SK-N-SH (cell line): Measurements from ENCODE around the gene CCNG2. TPM values are rescaled to one million over a fixed set of nuclear protein-coding genes. Genes with fewer than 3 reads are reported as not detected.

Source experiments
- CTCF ChIA-PET: fragments of 300-600, 350-600 bp; formaldehyde crosslinking; extraction: SDS; loops from one replicate; lab custom pipeline; 2021; lab: Yijun Ruan, JAX
- POLR2A ChIA-PET: fragments of 350-600 bp; sonication (Branson Sonifier 250); formaldehyde crosslinking; extraction: SDS; loops from one replicate; lab custom pipeline; 2020; ENCODE audit warnings: antibody characterized with exemption, inconsistent platforms; lab: Yijun Ruan, JAX
- DNase-seq: peaks from one replicate; pipeline ENCODE4 v3.0.0; 2012
- H2AFZ ChIP-seq: fragments of 200-600 bp; sonication (generic); 2 replicates; pipeline ENCODE4 v1.8.1; 2016; ENCODE audit warnings: antibody characterized with exemption, mild to moderate bottlenecking, low read depth
- H3F3A ChIP-seq: fragments of 200-600 bp; sonication (generic); replicated peaks from 2 replicates; pipeline ENCODE3; 2016; ENCODE audit warnings: antibody characterized with exemption, mild to moderate bottlenecking; ENCODE audit not compliant: insufficient read depth
- H3K27ac ChIP-seq, 2 experiments: fragments of 200-500 bp in 1 of 2; fragments of 200-600 bp in 1 of 2; sonication (Bioruptor generic) in 1 of 2; sonication (generic), shearing (Covaris generic) in 1 of 2; 2 replicates each; pipeline versions ENCODE4 v1.5.1 to v1.6.1; 2014 to 2016; ENCODE audit warnings: low read depth in 2 of 2, inconsistent platforms in 1 of 2, low read length in 1 of 2, mild to moderate bottlenecking in 1 of 2, mixed read lengths in 1 of 2
- H3K27me3 ChIP-seq: fragments of 200-600 bp; sonication (generic), shearing (Covaris generic); 2 replicates; pipeline ENCODE4 v1.6.1; 2016; ENCODE audit warnings: mixed run types; ENCODE audit not compliant: insufficient read depth
- H3K36me3 ChIP-seq, 2 experiments: fragments of 200-500 bp in 1 of 2; fragments of 200-600 bp in 1 of 2; sonication (Bioruptor generic) in 1 of 2; sonication (generic) in 1 of 2; replicated peaks in 1 of 2; 2 replicates each; pipeline versions ENCODE3 to v1.5.1; 2014 to 2016; ENCODE audit warnings: low read length in 1 of 2, mild to moderate bottlenecking in 1 of 2; ENCODE audit not compliant: insufficient read depth in 2 of 2, control insufficient read depth in 1 of 2
- H3K4me1 ChIP-seq, 2 experiments: fragments of 200-500 bp in 1 of 2; fragments of 200-600 bp in 1 of 2; sonication (Bioruptor generic) in 1 of 2; sonication (generic), shearing (Covaris generic) in 1 of 2; 2 replicates each; pipeline versions ENCODE4 v1.5.1 to v1.6.1; 2014 to 2016; ENCODE audit warnings: low read depth in 1 of 2, low read length in 1 of 2, mixed run types in 1 of 2; ENCODE audit not compliant: insufficient read depth in 2 of 2, control insufficient read depth in 1 of 2
- H3K4me2 ChIP-seq: fragments of 200-600 bp; sonication (generic), shearing (Covaris generic); 2 replicates; pipeline ENCODE4 v1.6.1; 2017; ENCODE audit warnings: mixed run types
- H3K4me3 ChIP-seq, 2 experiments: fragments of 200-500 bp in 1 of 2; fragments of 200-600 bp in 1 of 2; sonication (Bioruptor generic) in 1 of 2; sonication (generic), shearing (Covaris generic) in 1 of 2; 2 replicates each; pipeline versions ENCODE4 v1.5.1 to v1.8.1; 2014 to 2016; ENCODE audit warnings: low read depth in 2 of 2, inconsistent platforms in 1 of 2, low read length in 1 of 2, mild to moderate bottlenecking in 1 of 2, mixed read lengths in 1 of 2, moderate library complexity in 1 of 2
- H3K79me2 ChIP-seq: fragments of 200-600 bp; sonication (generic); 2 replicates; pipeline ENCODE4 v1.8.1; 2017; ENCODE audit warnings: mild to moderate bottlenecking; ENCODE audit not compliant: insufficient read depth
- H3K9ac ChIP-seq: fragments of 200-600 bp; sonication (generic); 2 replicates; pipeline ENCODE4 v1.6.1; 2017; ENCODE audit warnings: mixed run types
- H3K9me2 ChIP-seq: fragments of 200-600 bp; sonication (generic); 2 replicates; pipeline ENCODE4 v1.6.1; 2017; ENCODE audit warnings: mixed run types
- H3K9me3 ChIP-seq: fragments of 200-600 bp; sonication (generic); 2 replicates; pipeline ENCODE4 v1.6.1; 2017; ENCODE audit warnings: mixed run types, mild to moderate bottlenecking, moderate library complexity
- H4K20me1 ChIP-seq: fragments of 200-600 bp; sonication (generic); 2 replicates; pipeline ENCODE4 v1.6.1; 2017; ENCODE audit warnings: mild to moderate bottlenecking, mixed run types; ENCODE audit not compliant: insufficient read depth
- CHD2 ChIP-seq: fragments of 150-350 bp; IDR thresholded peaks from 2 replicates; pipeline ENCODE4 v1.6.1; 2018; ENCODE audit warnings: low read length; ENCODE audit not compliant: partially characterized antibody
- ELF1 ChIP-seq: IDR thresholded peaks from 2 replicates; pipeline ENCODE4 v1.4.0; 2012
- EZH2phosphoT487 ChIP-seq: fragments of 200-600 bp; sonication (generic); IDR thresholded peaks from 2 replicates; pipeline ENCODE4 v1.6.1; 2017; ENCODE audit warnings: low read depth, mixed run types, mild to moderate bottlenecking, antibody characterized with exemption, moderate library complexity, borderline replicate concordance
- FOSL2 ChIP-seq: IDR thresholded peaks from 2 replicates; pipeline ENCODE4 v1.4.0; 2012; ENCODE audit warnings: low read depth, mild to moderate bottlenecking, moderate library complexity, borderline replicate concordance
- FOXJ3 ChIP-seq: sonication (generic); formaldehyde crosslinking; IDR thresholded peaks from 2 replicates; pipeline ENCODE4 v1.5.1; 2020; ENCODE audit warnings: mild to moderate bottlenecking, missing genetic modification reagents
- FOXM1 ChIP-seq: IDR thresholded peaks from 2 replicates; pipeline ENCODE4 v1.4.0; 2012; ENCODE audit warnings: low read depth, mild to moderate bottlenecking
- MEF2A ChIP-seq: IDR thresholded peaks from 2 replicates; pipeline ENCODE4 v1.4.0; 2012; ENCODE audit warnings: low read depth, borderline replicate concordance
- MXI1 ChIP-seq: IDR thresholded peaks from 2 replicates; pipeline ENCODE4 v1.6.1; 2012; ENCODE audit warnings: mild to moderate bottlenecking, low read depth, low read length, improper control_type of control experiment
- RAD21 ChIP-seq: IDR thresholded peaks from 2 replicates; pipeline ENCODE4 v1.6.1; 2012; ENCODE audit warnings: mild to moderate bottlenecking, low read length
- RCOR1 ChIP-seq: fragments of 150-350 bp; IDR thresholded peaks from 2 replicates; pipeline ENCODE4 v1.6.1; 2017; ENCODE audit warnings: antibody characterized with exemption, low read length
- SMC3 ChIP-seq: IDR thresholded peaks from 2 replicates; pipeline ENCODE4 v1.6.1; 2012; ENCODE audit warnings: low read depth, low read length, improper control_type of control experiment
- TEAD4 ChIP-seq: IDR thresholded peaks from 2 replicates; pipeline ENCODE4 v1.4.0; 2012; ENCODE audit warnings: mild to moderate bottlenecking, borderline replicate concordance; ENCODE audit not compliant: insufficient read depth
- WGBS: methylation state at CpG from one replicate; pipeline ENCODE4 v1.1.6; 2017; ENCODE audit warnings: low lambda C conversion rate; 5-methylcytosine and 5-hydroxymethylcytosine counted together
- polyA plus RNA-seq, 3 experiments: library from polyadenylated mRNA; depleted of rRNA; stranded (reverse); fragments of >200 nt; gene quantifications; 2 replicates each; pipeline ENCODE4 v1.2.3, GENCODE V29; 2012
- TF ChIP-seq, protein P1 (sequence below): fragments of 200-600 bp; sonication (generic); IDR thresholded peaks from 2 replicates; pipeline ENCODE4 v1.6.1; 2017; ENCODE audit warnings: antibody characterized with exemption, mild to moderate bottlenecking, moderate library complexity
- TF ChIP-seq, protein P2 (sequence below): fragments of 150-350 bp; IDR thresholded peaks from 2 replicates; pipeline ENCODE4 v1.6.1; 2016; ENCODE audit warnings: mild to moderate bottlenecking, low read depth, low read length
- TF ChIP-seq, protein P3 (sequence below): IDR thresholded peaks from 2 replicates; pipeline ENCODE4 v1.4.0; 2012; ENCODE audit warnings: low read depth, borderline replicate concordance
- TF ChIP-seq, protein P4 (sequence below): IDR thresholded peaks from 2 replicates; pipeline ENCODE4; 2012
- TF ChIP-seq, protein P5 (sequence below): fragments of 150-350 bp; IDR thresholded peaks from 2 replicates; pipeline ENCODE4 v1.6.1; 2017; ENCODE audit warnings: antibody characterized with exemption, low read length, low read depth, borderline replicate concordance

The CCNG2 gene
- polyA plus RNA-seq, 1 of the 3 experiments (the other 2 are of a cell fraction) = 8.9 TPM

- ChIA-PET POLR2A (no interaction called here), CTCF (interaction anchor here (1.9 to 3.1 kb wide), 2 partner anchors 28 to 80 kb away, joined by 7 to 10 read pairs; no protein-coding TSS in a partner anchor)
- no peaks in the 10 kb centered on the region for H3K4me1 ChIP-seq
These were observed 18.2 kb downstream of the CCNG2 start for GRCh38 chr4:77175201-77175611.

More at GRCh38 chr4:77175201-77175611, 18.2 kb downstream of the CCNG2 start:
- no peaks in the 10 kb centered on the region; the same call in 1 of the 2 replicates for H3K27me3 ChIP-seq
- H3F3A ChIP-seq = no peaks in the 10 kb centered on the region
- no peaks in the 10 kb centered on the region for H3K79me2 ChIP-seq
- no peak overlapping the region for H2AFZ ChIP-seq
- no peak overlapping the region for H3K4me3 ChIP-seq
- no peaks in the 10 kb centered on the region for H3K9me3 ChIP-seq
- WGBS = 34% methylated on average over 3 of the region's 3 CpGs
- peaks cover 1 to 3% of the 10 kb centered on the region in 2 experiments for H3K36me3 ChIP-seq
- H3K27ac ChIP-seq = no peak overlapping the region
- no peaks in the 10 kb centered on the region for H3K9me2 ChIP-seq
- TF ChIP-seq FOXM1 (no peak), CHD2 (no peak), FOXJ3 (CRISPR knock-in tag) (no peak), EZH2phosphoT487 (no peak), SMC3 (no peak), RAD21 (no peak), MEF2A (no peak), MXI1 (no peak), RCOR1 (no peak), ELF1 (no peak), FOSL2 (no peak), TEAD4 (no peak)
- TF ChIP-seq, protein P1, sequence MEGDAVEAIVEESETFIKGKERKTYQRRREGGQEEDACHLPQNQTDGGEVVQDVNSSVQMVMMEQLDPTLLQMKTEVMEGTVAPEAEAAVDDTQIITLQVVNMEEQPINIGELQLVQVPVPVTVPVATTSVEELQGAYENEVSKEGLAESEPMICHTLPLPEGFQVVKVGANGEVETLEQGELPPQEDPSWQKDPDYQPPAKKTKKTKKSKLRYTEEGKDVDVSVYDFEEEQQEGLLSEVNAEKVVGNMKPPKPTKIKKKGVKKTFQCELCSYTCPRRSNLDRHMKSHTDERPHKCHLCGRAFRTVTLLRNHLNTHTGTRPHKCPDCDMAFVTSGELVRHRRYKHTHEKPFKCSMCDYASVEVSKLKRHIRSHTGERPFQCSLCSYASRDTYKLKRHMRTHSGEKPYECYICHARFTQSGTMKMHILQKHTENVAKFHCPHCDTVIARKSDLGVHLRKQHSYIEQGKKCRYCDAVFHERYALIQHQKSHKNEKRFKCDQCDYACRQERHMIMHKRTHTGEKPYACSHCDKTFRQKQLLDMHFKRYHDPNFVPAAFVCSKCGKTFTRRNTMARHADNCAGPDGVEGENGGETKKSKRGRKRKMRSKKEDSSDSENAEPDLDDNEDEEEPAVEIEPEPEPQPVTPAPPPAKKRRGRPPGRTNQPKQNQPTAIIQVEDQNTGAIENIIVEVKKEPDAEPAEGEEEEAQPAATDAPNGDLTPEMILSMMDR = no peak
- TF ChIP-seq, protein P2, sequence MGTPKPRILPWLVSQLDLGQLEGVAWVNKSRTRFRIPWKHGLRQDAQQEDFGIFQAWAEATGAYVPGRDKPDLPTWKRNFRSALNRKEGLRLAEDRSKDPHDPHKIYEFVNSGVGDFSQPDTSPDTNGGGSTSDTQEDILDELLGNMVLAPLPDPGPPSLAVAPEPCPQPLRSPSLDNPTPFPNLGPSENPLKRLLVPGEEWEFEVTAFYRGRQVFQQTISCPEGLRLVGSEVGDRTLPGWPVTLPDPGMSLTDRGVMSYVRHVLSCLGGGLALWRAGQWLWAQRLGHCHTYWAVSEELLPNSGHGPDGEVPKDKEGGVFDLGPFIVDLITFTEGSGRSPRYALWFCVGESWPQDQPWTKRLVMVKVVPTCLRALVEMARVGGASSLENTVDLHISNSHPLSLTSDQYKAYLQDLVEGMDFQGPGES = no peak
- TF ChIP-seq, protein P3, sequence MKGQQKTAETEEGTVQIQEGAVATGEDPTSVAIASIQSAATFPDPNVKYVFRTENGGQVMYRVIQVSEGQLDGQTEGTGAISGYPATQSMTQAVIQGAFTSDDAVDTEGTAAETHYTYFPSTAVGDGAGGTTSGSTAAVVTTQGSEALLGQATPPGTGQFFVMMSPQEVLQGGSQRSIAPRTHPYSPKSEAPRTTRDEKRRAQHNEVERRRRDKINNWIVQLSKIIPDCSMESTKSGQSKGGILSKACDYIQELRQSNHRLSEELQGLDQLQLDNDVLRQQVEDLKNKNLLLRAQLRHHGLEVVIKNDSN = no peak
- TF ChIP-seq, protein P4, sequence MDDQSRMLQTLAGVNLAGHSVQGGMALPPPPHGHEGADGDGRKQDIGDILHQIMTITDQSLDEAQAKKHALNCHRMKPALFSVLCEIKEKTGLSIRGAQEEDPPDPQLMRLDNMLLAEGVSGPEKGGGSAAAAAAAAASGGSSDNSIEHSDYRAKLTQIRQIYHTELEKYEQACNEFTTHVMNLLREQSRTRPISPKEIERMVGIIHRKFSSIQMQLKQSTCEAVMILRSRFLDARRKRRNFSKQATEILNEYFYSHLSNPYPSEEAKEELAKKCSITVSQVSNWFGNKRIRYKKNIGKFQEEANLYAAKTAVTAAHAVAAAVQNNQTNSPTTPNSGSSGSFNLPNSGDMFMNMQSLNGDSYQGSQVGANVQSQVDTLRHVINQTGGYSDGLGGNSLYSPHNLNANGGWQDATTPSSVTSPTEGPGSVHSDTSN = no peak
- TF ChIP-seq, protein P5, sequence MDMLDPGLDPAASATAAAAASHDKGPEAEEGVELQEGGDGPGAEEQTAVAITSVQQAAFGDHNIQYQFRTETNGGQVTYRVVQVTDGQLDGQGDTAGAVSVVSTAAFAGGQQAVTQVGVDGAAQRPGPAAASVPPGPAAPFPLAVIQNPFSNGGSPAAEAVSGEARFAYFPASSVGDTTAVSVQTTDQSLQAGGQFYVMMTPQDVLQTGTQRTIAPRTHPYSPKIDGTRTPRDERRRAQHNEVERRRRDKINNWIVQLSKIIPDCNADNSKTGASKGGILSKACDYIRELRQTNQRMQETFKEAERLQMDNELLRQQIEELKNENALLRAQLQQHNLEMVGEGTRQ = no peak
- no peaks in the 10 kb centered on the region for H4K20me1 ChIP-seq
- DNase-seq = no peak
- H3K4me2 ChIP-seq = no peak overlapping the region
- no peak overlapping the region for H3K9ac ChIP-seq
